Measurements from ENCODE around the gene COPS8.

- TF ChIP-seq EP300 (IDR thresholded peaks at IDR 0.05): no peak
- TF ChIP-seq POLR2AphosphoS5 (IDR thresholded peaks at IDR 0.05): no peak
- TF ChIP-seq CTCF (IDR thresholded peaks at IDR 0.05): no peak
- no peak for TF ChIP-seq POLR2A (IDR thresholded peaks at IDR 0.05)
Observed at GRCh38 chr2:237057893-237058300, 27.8 kb upstream of the COPS8 start.
